GM12801 (cell line): ENCODE results near the gene SH3TC1.

ENCODE experiments used
- CTCF ChIP-seq: IDR thresholded peaks from one replicate; pipeline ENCODE4 v1.5.1; 2011; ENCODE audit warnings: control low read depth; ENCODE audit not compliant: insufficient read length; ENCODE audit errors: extremely low read depth

SH3TC1 gene

GRCh38 chr4:8155048-8155447, 44.0 kb upstream of the SH3TC1 start:
- no peak for TF ChIP-seq CTCF

GRCh38 chr4:8155660-8156421, 43.2 kb upstream of the SH3TC1 start:
- TF ChIP-seq CTCF = no peak

- no peak for TF ChIP-seq CTCF
These were observed 42.5 kb upstream of the SH3TC1 start for GRCh38 chr4:8156617-8157016.

- TF ChIP-seq CTCF = no peak
These were observed 41.6 kb upstream of the SH3TC1 start for GRCh38 chr4:8157496-8157895.

GRCh38 chr4:8157944-8158709, 41.0 kb upstream of the SH3TC1 start:
- TF ChIP-seq CTCF = no peak

- TF ChIP-seq CTCF = no peak
These were observed 40.2 kb upstream of the SH3TC1 start, which contains the start of gene ABLIM2 for GRCh38 chr4:8158710-8159536. Gene ABLIM2, minus strand, starts transcription at chr4:8158813. Its CDS starts 124 bp downstream, at chr4:8158689.
